Thyroid gland (tissue), 4 donors: ENCODE data around the gene PGM5. TPM values are rescaled to one million over a fixed set of nuclear protein-coding genes. Genes with fewer than 3 reads are reported as not detected.

Experiments used
- DNase-seq, 2 donors: peaks; one replicate each; pipeline ENCODE4 v3.0.0-alpha.2; 2019
- H3K27ac ChIP-seq, 3 donors: fragments of 200-600 bp; sonication (generic); 1 replicate in 2 of 3; 2 replicates in 1 of 3; pipeline ENCODE4 v1.5.1; 2016 to 2019; ENCODE audit warnings: mild to moderate bottlenecking in 1 of 3, moderate library complexity in 1 of 3
- H3K27me3 ChIP-seq: fragments of 200-600 bp; sonication (generic); one replicate; pipeline ENCODE4 v1.5.1; 2019
- H3K36me3 ChIP-seq, 2 donors: fragments of 200-600 bp; sonication (generic); one replicate each; pipeline ENCODE4 v1.5.1; 2016 to 2019
- H3K4me1 ChIP-seq, 2 donors: fragments of 200-600 bp; sonication (generic); one replicate each; pipeline ENCODE4 v1.5.1; 2017 to 2019
- H3K4me3 ChIP-seq, 3 donors: fragments of 200-600 bp; sonication (generic); replicated peaks in 1 of 3; 1 replicate in 2 of 3; 2 replicates in 1 of 3; pipeline ENCODE4 v1.5.1; 2016; ENCODE audit warnings: mild to moderate bottlenecking in 1 of 3
- H3K9me3 ChIP-seq: fragments of 200-600 bp; sonication (generic); one replicate; pipeline ENCODE4 v1.5.1; 2017
- POLR2A ChIP-seq, 2 donors: fragments of 450-650 bp; IDR thresholded peaks; one replicate each; pipeline ENCODE4 v1.6.1; 2017; ENCODE audit warnings: antibody characterized with exemption in 2 of 2, mild to moderate bottlenecking in 2 of 2, moderate library complexity in 1 of 2
- WGBS, 2 donors: methylation state at CpG; one replicate each; pipeline ENCODE4 v1.1.5; 2017; 5-methylcytosine and 5-hydroxymethylcytosine counted together
- intact Hi-C: fragments of 100-400 bp; cut with DNase I; formaldehyde crosslinking; loops from one replicate; pipeline ENCODE4 v1.15.1; 2023
- total RNA-seq, 4 donors: library from RNA; depleted of rRNA; stranded (reverse); fragments of >200 nt; gene quantifications; one replicate each; pipeline ENCODE4 v1.2.3, GENCODE V29; 2016
- TF ChIP-seq, protein P1 (sequence below), 6 experiments: fragments of 200-600 bp in 3 of 6; fragments of 450-650 bp in 3 of 6; sonication (generic) in 3 of 6; IDR thresholded peaks; one replicate each; pipeline ENCODE4 v1.5.1; 2016 to 2019; ENCODE audit warnings: antibody characterized with exemption in 6 of 6, mild to moderate bottlenecking in 2 of 6, inconsistent platforms in 1 of 6, moderate library complexity in 1 of 6

The PGM5 gene
- total RNA-seq, 4 donors from 2014 or later, result 21.4 to 56.6 (median 29.0) TPM

- Histone ChIP-seq H3K36me3 (no peaks in the 10 kb centered on the region), H3K27me3 (no peaks in the 10 kb centered on the region), H3K27ac (no peak overlapping the region), H3K4me3 (no peak overlapping the region), H3K9me3 (no peaks in the 10 kb centered on the region), H3K4me1 (no peaks in the 10 kb centered on the region)
- TF ChIP-seq POLR2A (IDR thresholded peaks at IDR 0.05), result no peak
- TF ChIP-seq, protein P1, sequence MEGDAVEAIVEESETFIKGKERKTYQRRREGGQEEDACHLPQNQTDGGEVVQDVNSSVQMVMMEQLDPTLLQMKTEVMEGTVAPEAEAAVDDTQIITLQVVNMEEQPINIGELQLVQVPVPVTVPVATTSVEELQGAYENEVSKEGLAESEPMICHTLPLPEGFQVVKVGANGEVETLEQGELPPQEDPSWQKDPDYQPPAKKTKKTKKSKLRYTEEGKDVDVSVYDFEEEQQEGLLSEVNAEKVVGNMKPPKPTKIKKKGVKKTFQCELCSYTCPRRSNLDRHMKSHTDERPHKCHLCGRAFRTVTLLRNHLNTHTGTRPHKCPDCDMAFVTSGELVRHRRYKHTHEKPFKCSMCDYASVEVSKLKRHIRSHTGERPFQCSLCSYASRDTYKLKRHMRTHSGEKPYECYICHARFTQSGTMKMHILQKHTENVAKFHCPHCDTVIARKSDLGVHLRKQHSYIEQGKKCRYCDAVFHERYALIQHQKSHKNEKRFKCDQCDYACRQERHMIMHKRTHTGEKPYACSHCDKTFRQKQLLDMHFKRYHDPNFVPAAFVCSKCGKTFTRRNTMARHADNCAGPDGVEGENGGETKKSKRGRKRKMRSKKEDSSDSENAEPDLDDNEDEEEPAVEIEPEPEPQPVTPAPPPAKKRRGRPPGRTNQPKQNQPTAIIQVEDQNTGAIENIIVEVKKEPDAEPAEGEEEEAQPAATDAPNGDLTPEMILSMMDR (IDR thresholded peaks at IDR 0.05), result no peak
- intact Hi-C loops, result no loop called here
- no peak for DNase-seq
- 78 to 82% methylated on average over 2 of the region's 2 CpGs for WGBS, 2 donors
Observed at GRCh38 chr9:68455451-68455850, 99.0 kb downstream of the PGM5 start.

DNA sequence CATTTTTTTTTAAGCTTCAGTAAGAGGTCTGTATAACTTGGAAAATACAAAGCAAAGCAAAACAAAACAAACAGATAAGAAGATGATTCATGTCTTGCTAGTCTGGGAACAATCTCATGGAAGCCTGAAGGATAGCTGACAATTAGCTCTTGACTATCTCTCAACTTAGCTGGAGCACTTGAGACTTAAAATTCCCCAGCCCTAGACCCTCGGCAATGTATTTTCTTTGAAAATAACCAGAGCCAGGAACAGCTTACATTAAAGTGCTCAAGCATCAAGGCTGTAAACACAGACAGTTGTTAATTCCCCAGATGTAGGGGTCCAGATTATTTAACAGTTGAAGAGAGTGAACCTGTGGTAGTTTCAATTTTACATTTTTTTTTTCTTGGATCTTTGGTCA, 101.4 kb downstream of the PGM5 start:
- Histone ChIP-seq H3K4me3 (no peak overlapping the region), H3K27ac (no peak overlapping the region), H3K36me3 (no peaks in the 10 kb centered on the region), H3K4me1 (no peaks in the 10 kb centered on the region), H3K9me3 (no peaks in the 10 kb centered on the region), H3K27me3 (no peaks in the 10 kb centered on the region)
- WGBS, 2 donors, result 11 to 22% methylated on average over 1 of the region's 1 CpG
- intact Hi-C loops, result no loop called here
- DNase-seq, result no peak
- TF ChIP-seq, protein P1 (IDR thresholded peaks at IDR 0.05), result no peak
- TF ChIP-seq POLR2A (IDR thresholded peaks at IDR 0.05), result no peak

- H3K4me1 ChIP-seq, result no peaks in the 10 kb centered on the region
- H3K9me3 ChIP-seq, result no peaks in the 10 kb centered on the region
- H3K36me3 ChIP-seq, result no peaks in the 10 kb centered on the region
- intact Hi-C loops, result no loop called here
- TF ChIP-seq, protein P1 (IDR thresholded peaks at IDR 0.05), result no peak
- no peak for TF ChIP-seq POLR2A (IDR thresholded peaks at IDR 0.05)
- DNase-seq, result no peak
- H3K27ac ChIP-seq, result no peak overlapping the region
- H3K27me3 ChIP-seq, result no peaks in the 10 kb centered on the region
- no peak overlapping the region for H3K4me3 ChIP-seq
- WGBS, 2 donors, result 100% methylated on average over 1 of the region's 1 CpG
Observed at GRCh38 chr9:68458918-68459317, 102.5 kb downstream of the PGM5 start.

GRCh38 chr9:68462105-68462775, 105.8 kb downstream of the PGM5 start:
- 70 to 74% methylated on average over 7 of the region's 7 CpGs for WGBS, 2 donors
- DNase-seq, result no peak
- intact Hi-C loops, result no loop called here
- Histone ChIP-seq H3K4me1 (no peaks in the 10 kb centered on the region), H3K27me3 (no peaks in the 10 kb centered on the region), H3K27ac (no peak overlapping the region), H3K36me3 (no peaks in the 10 kb centered on the region), H3K4me3 (no peak overlapping the region), H3K9me3 (no peaks in the 10 kb centered on the region)
- TF ChIP-seq, protein P1 (IDR thresholded peaks at IDR 0.05), result no peak
- no peak for TF ChIP-seq POLR2A (IDR thresholded peaks at IDR 0.05)

DNA sequence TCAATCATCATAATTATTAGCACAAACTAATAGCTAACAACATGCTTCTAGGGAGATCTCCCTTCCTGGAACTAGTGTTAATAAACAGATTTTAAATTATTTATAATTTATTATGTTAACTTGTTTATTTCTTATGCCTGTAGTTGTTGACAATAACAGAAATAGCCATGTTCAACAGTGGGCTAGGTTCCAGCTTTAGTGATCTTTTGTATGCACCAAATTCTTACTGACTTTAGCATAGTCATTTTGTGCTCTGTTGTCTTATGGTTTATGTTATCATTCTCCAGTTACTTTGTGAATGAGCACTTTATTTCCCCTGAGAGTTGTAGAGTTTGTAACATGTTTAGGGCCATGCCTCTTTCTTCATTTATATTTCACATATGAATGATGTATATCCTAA, 113.7 kb downstream of the PGM5 start:
- Histone ChIP-seq H3K9me3 (no peaks in the 10 kb centered on the region), H3K4me1 (no peaks in the 10 kb centered on the region), H3K4me3 (no peak overlapping the region), H3K36me3 (no peaks in the 10 kb centered on the region), H3K27me3 (no peaks in the 10 kb centered on the region), H3K27ac (no peak overlapping the region)
- no peak for DNase-seq
- intact Hi-C loops, result no loop called here
- TF ChIP-seq, protein P1 (IDR thresholded peaks at IDR 0.05), result no peak
- no peak for TF ChIP-seq POLR2A (IDR thresholded peaks at IDR 0.05)
